A549 (cell line): ENCODE data around the gene ATF7IP.

Experiments
- CTCF ChIP-seq: fragments of >200 bp; sonication (Bioruptor Twin); formaldehyde crosslinking; IDR thresholded peaks from 3 replicates; pipeline ENCODE4 v1.5.1; 2016
- JUNB ChIP-seq: fragments of >200 bp; sonication (Bioruptor Twin); formaldehyde crosslinking; IDR thresholded peaks from 2 replicates; pipeline ENCODE4 v1.6.1; 2016
- NR3C1 ChIP-seq: fragments of >200 bp; sonication (Bioruptor Twin); formaldehyde crosslinking; IDR thresholded peaks from 3 replicates; pipeline ENCODE4 v1.6.1; 2017
- REST ChIP-seq: fragments of 200-600 bp; sonication (generic); IDR thresholded peaks from 2 replicates; pipeline ENCODE4 v1.6.1; 2016; ENCODE audit warnings: antibody characterized with exemption, mild to moderate bottlenecking, moderate library complexity
- RFX5 ChIP-seq: fragments of 450-650 bp; IDR thresholded peaks from 2 replicates; pipeline ENCODE4 v1.7.1; 2014; ENCODE audit warnings: antibody characterized with exemption, mild to moderate bottlenecking, moderate library complexity
- RNF2 ChIP-seq: fragments of 200-600 bp; sonication (generic); IDR thresholded peaks from 2 replicates; pipeline ENCODE4 v1.6.1; 2016; ENCODE audit warnings: low read depth, mild to moderate bottlenecking, antibody characterized with exemption, moderate library complexity, borderline replicate concordance

- TF ChIP-seq CTCF (no peak), RNF2 (no peak), RFX5 (no peak), REST (no peak), NR3C1 (no peak), JUNB (no peak)
Observed at GRCh38 chr12:14481201-14481600, 115.7 kb downstream of the ATF7IP start.
